Measurements from ENCODE around the gene SEC14L6.

DNA sequence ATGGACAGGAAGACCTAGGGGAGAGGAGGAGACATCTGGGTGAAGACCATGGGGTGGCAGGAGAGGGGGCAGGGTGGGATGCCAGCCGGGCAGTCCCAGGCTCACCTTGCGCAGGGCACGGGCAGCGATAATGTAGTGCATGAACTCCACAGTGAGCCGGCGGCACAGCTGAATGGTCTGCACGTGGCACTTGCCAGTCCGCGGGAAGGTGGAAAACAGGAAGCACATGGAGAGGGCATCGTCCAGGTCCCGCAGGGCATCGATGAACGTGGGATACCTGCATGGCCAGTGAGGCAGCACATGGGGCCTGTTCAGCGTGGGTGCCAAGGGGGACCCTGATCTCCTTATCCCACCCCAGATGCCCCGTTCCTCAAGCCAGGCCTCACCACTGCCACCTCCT lies 37.9 kb upstream of the SEC14L6 start:
- TF ChIP-seq, protein P1, sequence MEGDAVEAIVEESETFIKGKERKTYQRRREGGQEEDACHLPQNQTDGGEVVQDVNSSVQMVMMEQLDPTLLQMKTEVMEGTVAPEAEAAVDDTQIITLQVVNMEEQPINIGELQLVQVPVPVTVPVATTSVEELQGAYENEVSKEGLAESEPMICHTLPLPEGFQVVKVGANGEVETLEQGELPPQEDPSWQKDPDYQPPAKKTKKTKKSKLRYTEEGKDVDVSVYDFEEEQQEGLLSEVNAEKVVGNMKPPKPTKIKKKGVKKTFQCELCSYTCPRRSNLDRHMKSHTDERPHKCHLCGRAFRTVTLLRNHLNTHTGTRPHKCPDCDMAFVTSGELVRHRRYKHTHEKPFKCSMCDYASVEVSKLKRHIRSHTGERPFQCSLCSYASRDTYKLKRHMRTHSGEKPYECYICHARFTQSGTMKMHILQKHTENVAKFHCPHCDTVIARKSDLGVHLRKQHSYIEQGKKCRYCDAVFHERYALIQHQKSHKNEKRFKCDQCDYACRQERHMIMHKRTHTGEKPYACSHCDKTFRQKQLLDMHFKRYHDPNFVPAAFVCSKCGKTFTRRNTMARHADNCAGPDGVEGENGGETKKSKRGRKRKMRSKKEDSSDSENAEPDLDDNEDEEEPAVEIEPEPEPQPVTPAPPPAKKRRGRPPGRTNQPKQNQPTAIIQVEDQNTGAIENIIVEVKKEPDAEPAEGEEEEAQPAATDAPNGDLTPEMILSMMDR (IDR thresholded peaks at IDR 0.05), result no peak
- TF ChIP-seq ZFX (IDR thresholded peaks at IDR 0.05; ENCODE audit: borderline replicate concordance), result no peak

Data from 22Rv1 (cell line).